CD4-positive, alpha-beta T cell treated with Interleukin-4 for 4 hours (primary cell): Measurements from ENCODE around the gene TPD52L2.
"Not testable (repeated sequence)": the region's sequence is repeated elsewhere in the genome, so short reads cannot be mapped to it uniquely, and the experiment has no call there.

Source experiments
- DNase-seq: peaks from one replicate; pipeline ENCODE4 v3.0.0-alpha.2; 2020

Gene TPD52L2

GRCh38 chr20:63898882-63899558 lies 34.0 kb downstream of the TPD52L2 start:
- DNase-seq = no peak

GRCh38 chr20:63900413-63900812 lies 35.3 kb downstream of the TPD52L2 start:
- no peak for DNase-seq

GRCh38 chr20:63903796-63904561 lies 38.9 kb downstream of the TPD52L2 start:
- DNase-seq = no peak

GRCh38 chr20:63908008-63908682 lies 43.1 kb downstream of the TPD52L2 start:
- DNase-seq = no peak

GRCh38 chr20:63911176-63911575 lies 46.1 kb downstream of the TPD52L2 start:
- DNase-seq = peak; percentile 9

GRCh38 chr20:63913768-63914167 lies 48.7 kb downstream of the TPD52L2 start:
- DNase-seq = no peak

GRCh38 chr20:63915471-63915870 lies 50.4 kb downstream of the TPD52L2 start:
- no peak for DNase-seq

- DNase-seq = not testable (repeated sequence)
Observed at GRCh38 chr20:63916371-63916939, 51.4 kb downstream of the TPD52L2 start.

GRCh38 chr20:63917811-63918210 lies 52.7 kb downstream of the TPD52L2 start:
- DNase-seq = no peak

- DNase-seq = no peak
Observed at GRCh38 chr20:63919130-63919529, 54.1 kb downstream of the TPD52L2 start.

- no peak for DNase-seq
Observed at GRCh38 chr20:63920226-63920625, 55.2 kb downstream of the TPD52L2 start.

GRCh38 chr20:63923651-63924050 lies 58.6 kb downstream of the TPD52L2 start:
- DNase-seq = no peak

GRCh38 chr20:63924241-63924640 lies 59.2 kb downstream of the TPD52L2 start:
- DNase-seq = no peak

- DNase-seq = no peak
Observed at GRCh38 chr20:63926298-63926697, 61.2 kb downstream of the TPD52L2 start.

GRCh38 chr20:63929071-63929470 lies 64.0 kb downstream of the TPD52L2 start:
- DNase-seq = no peak

GRCh38 chr20:63929473-63929883 lies 64.4 kb downstream of the TPD52L2 start:
- DNase-seq = not testable (repeated sequence)

GRCh38 chr20:63930971-63931553 lies 66.0 kb downstream of the TPD52L2 start:
- DNase-seq = no peak

- DNase-seq = no peak
Observed at GRCh38 chr20:63931735-63932134, 66.7 kb downstream of the TPD52L2 start.

GRCh38 chr20:63932606-63933160 lies 67.6 kb downstream of the TPD52L2 start:
- no peak for DNase-seq

- no peak for DNase-seq
Observed at GRCh38 chr20:63933646-63934045, 68.6 kb downstream of the TPD52L2 start.

GRCh38 chr20:63934271-63935068 lies 69.4 kb downstream of the TPD52L2 start:
- DNase-seq = no peak

GRCh38 chr20:63935447-63935846 lies 70.4 kb downstream of the TPD52L2 start:
- DNase-seq = no peak
